MCF 10A (cell line): ENCODE measurements around the gene CHGA. TPM values are rescaled to one million over a fixed set of nuclear protein-coding genes. Genes with fewer than 3 reads are reported as not detected.

ENCODE experiments used
- BruUV-seq: library from RNA; stranded (reverse); fragments of 400-500 nt; replicated peaks from 2 replicates; lab custom pipeline; 2021; lab: Mats Ljungman, UMichigan
- CTCF ChIA-PET: fragments of 300-600 bp; sonication (Branson Sonifier 250); formaldehyde crosslinking; extraction: SDS; loops from one replicate; lab custom pipeline; 2021; ENCODE audit warnings: antibody characterized with exemption, inconsistent platforms; lab: Yijun Ruan, JAX
- POLR2A ChIA-PET: fragments of 300-600, 350-650 bp; sonication (Branson Sonifier 250); formaldehyde crosslinking; extraction: SDS; loops from one replicate; lab custom pipeline; 2020; ENCODE audit warnings: antibody characterized with exemption, inconsistent platforms; lab: Yijun Ruan, JAX
- DNase-seq: peaks from one replicate; pipeline ENCODE4 v3.0.0-alpha.2; 2018; ENCODE audit not compliant: unreplicated experiment
- H3K27ac Mint-ChIP-seq: one replicate; pipeline ENCODE4 v1.8.0; 2022; ENCODE audit warnings: mild to moderate bottlenecking, low read depth, mixed read lengths; ENCODE audit not compliant: unreplicated experiment
- H3K27me3 Mint-ChIP-seq: one replicate; pipeline ENCODE4 v1.8.0; 2022; ENCODE audit warnings: mixed read lengths; ENCODE audit not compliant: insufficient read depth, unreplicated experiment
- H3K36me3 Mint-ChIP-seq: one replicate; pipeline ENCODE4 v1.8.0; 2022; ENCODE audit warnings: mild to moderate bottlenecking, moderate library complexity, mixed read lengths; ENCODE audit not compliant: insufficient read depth, unreplicated experiment
- H3K4me1 Mint-ChIP-seq: one replicate; pipeline ENCODE4 v1.8.0; 2022; ENCODE audit warnings: mixed read lengths; ENCODE audit not compliant: insufficient read depth, unreplicated experiment
- H3K4me3 Mint-ChIP-seq: one replicate; pipeline ENCODE4 v1.8.0; 2022; ENCODE audit warnings: mild to moderate bottlenecking, moderate library complexity, mixed read lengths; ENCODE audit not compliant: unreplicated experiment
- H3K9me3 Mint-ChIP-seq: one replicate; pipeline ENCODE4 v1.8.0; 2022; ENCODE audit warnings: mixed read lengths; ENCODE audit not compliant: unreplicated experiment
- intact Hi-C: fragments of 100-400 bp; cut with micrococcal nuclease; formaldehyde crosslinking; loops from 2 replicates; pipeline ENCODE4 v1.14.1; 2022
- total RNA-seq: library from RNA; stranded (reverse); gene quantifications from 2 replicates; pipeline ENCODE4 v1.2.3, GENCODE V29; 2022
- TF ChIP-seq, protein P1 (sequence below): fragments of 200-600 bp; IDR thresholded peaks from one replicate; pipeline ENCODE4 v1.8.0; 2022; ENCODE audit warnings: antibody characterized with exemption, mild to moderate bottlenecking; ENCODE audit not compliant: unreplicated experiment

Gene CHGA
- total RNA-seq, 1 experiment from 2014 or later = 0.35 TPM

- BruUV-seq = no TSS peak
- no peaks in the 10 kb centered on the region for H3K36me3 Mint-ChIP-seq
- ChIA-PET POLR2A (no interaction called here), CTCF (interaction anchor here (0.7 kb wide), 1 partner anchor 144 kb away, joined by 3 read pairs; no protein-coding TSS in a partner anchor)
- H3K4me1 Mint-ChIP-seq = no peaks in the 10 kb centered on the region
- H3K9me3 Mint-ChIP-seq = no peaks in the 10 kb centered on the region
- H3K27ac Mint-ChIP-seq = no peak overlapping the region
- peaks cover 33% of the 10 kb centered on the region for H3K27me3 Mint-ChIP-seq
- H3K4me3 Mint-ChIP-seq = no peak overlapping the region
- no peak for DNase-seq
- intact Hi-C loops = no loop called here
- TF ChIP-seq, protein P1, sequence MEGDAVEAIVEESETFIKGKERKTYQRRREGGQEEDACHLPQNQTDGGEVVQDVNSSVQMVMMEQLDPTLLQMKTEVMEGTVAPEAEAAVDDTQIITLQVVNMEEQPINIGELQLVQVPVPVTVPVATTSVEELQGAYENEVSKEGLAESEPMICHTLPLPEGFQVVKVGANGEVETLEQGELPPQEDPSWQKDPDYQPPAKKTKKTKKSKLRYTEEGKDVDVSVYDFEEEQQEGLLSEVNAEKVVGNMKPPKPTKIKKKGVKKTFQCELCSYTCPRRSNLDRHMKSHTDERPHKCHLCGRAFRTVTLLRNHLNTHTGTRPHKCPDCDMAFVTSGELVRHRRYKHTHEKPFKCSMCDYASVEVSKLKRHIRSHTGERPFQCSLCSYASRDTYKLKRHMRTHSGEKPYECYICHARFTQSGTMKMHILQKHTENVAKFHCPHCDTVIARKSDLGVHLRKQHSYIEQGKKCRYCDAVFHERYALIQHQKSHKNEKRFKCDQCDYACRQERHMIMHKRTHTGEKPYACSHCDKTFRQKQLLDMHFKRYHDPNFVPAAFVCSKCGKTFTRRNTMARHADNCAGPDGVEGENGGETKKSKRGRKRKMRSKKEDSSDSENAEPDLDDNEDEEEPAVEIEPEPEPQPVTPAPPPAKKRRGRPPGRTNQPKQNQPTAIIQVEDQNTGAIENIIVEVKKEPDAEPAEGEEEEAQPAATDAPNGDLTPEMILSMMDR = no peak
Measured at GRCh38 chr14:92907316-92907911, 15.5 kb upstream of the CHGA start.

DNA sequence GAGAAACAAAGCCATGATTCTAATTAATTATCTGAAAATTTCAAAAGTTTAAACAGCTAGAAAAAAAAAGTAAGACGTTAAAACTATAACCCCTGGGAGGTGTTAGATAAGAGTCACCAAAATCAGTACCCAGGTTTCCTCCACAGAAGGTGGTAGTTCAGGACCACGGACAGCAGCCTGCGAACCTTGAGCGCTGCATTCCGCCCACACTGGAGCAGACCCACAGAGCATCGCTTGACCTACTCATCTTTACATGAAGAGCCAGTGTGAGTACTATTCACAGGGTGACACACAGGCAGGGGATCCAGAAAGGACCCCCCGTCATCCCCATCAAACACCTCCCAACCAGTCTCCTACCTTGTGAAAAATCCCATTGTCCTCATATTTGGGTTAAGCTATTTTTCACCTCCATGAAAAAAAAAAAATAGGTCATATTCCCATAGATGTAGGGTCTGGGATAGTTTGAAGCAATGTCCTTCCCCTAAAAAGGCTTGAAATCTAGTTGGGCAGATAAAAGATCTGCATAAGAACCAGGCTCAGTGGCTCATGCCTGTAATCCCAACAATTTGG lies 8.8 kb upstream of the CHGA start:
- ChIA-PET POLR2A (interaction anchor here (0.6 to 1.5 kb wide), 4 partner anchors 12 to 305 kb away, joined by 3 to 4 read pairs (median 4); no protein-coding TSS in a partner anchor), CTCF (interaction anchor here (0.6 to 1.1 kb wide), 3 partner anchors 15 to 33 kb away, joined by 3 read pairs; no protein-coding TSS in a partner anchor)
- intact Hi-C loops = no loop called here
- BruUV-seq = no TSS peak
- DNase-seq = peak; percentile 56
- no peaks in the 10 kb centered on the region for H3K36me3 Mint-ChIP-seq
- no peak overlapping the region for H3K4me3 Mint-ChIP-seq
- H3K27me3 Mint-ChIP-seq = peaks cover 44% of the 10 kb centered on the region
- no peaks in the 10 kb centered on the region for H3K4me1 Mint-ChIP-seq
- H3K27ac Mint-ChIP-seq = no peak overlapping the region
- H3K9me3 Mint-ChIP-seq = no peaks in the 10 kb centered on the region
- TF ChIP-seq, protein P1 = no peak

GRCh38 chr14:92916201-92916600 lies 6.7 kb upstream of the CHGA start:
- no peaks in the 10 kb centered on the region for H3K4me1 Mint-ChIP-seq
- no TSS peak for BruUV-seq
- no peak for DNase-seq
- intact Hi-C loops = no loop called here
- no peak overlapping the region for H3K4me3 Mint-ChIP-seq
- H3K27me3 Mint-ChIP-seq = peaks cover 57% of the 10 kb centered on the region
- ChIA-PET CTCF (interaction anchor here (0.5 to 0.9 kb wide), 4 partner anchors 9 to 1418 kb away, joined by 3 to 4 read pairs (median 3); no protein-coding TSS in a partner anchor), POLR2A (no interaction called here)
- TF ChIP-seq, protein P1 = no peak
- no peak overlapping the region for H3K27ac Mint-ChIP-seq
- H3K36me3 Mint-ChIP-seq = no peaks in the 10 kb centered on the region
- no peaks in the 10 kb centered on the region for H3K9me3 Mint-ChIP-seq
